GM18909 (cell line): Measurements from ENCODE around the gene YTHDF2.

Source experiments
- ATAC-seq: cut with Tn5 transposase; IDR thresholded peaks from one replicate; pipeline ENCODE4 v1.9.1; 2021; ENCODE audit warnings: mild to moderate bottlenecking; ENCODE audit not compliant: unreplicated experiment, poor library complexity

The YTHDF2 gene

DNA sequence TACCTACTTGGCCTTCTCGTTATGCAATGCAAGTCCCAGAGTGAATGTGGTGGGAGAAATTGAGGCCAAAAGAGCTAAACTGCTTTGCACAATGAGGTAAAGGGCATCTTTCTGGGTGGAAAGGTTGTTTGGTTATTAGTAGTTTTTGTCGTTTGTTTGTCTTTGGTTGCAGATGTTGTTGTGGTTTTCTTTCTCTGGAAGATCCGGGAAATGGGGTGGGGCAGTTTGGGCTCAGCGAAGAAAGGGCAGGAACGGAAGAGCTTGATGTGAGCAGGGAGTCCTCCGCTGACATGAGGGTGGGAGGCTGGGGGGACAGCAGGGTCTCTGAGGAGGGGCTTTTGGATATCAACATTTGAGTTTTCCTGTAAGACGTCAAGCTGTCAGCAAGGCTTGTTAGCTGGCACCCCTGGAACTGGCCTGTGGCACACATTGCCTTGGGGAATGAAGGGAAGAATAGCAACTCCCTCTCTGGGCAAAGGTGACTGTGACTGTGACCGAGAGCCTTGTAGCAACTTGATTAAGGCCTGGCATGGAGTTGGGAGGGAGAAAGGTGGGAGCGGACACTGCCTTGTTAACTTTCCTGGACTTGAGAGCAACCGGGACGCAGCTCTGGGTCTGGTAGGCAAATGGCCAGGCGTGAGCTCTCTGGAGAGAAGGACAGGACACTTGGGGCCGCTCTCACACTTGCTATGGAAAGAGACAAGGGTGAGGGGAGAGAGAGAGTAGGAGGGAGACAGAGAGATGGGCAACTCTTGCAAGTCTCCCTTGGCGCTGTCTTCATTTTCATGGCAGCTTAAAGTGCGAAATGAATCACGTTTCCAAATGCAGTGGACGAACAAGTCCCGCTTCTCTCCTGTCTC lies 59.8 kb downstream of the YTHDF2 start:
- no peak for ATAC-seq

DNA sequence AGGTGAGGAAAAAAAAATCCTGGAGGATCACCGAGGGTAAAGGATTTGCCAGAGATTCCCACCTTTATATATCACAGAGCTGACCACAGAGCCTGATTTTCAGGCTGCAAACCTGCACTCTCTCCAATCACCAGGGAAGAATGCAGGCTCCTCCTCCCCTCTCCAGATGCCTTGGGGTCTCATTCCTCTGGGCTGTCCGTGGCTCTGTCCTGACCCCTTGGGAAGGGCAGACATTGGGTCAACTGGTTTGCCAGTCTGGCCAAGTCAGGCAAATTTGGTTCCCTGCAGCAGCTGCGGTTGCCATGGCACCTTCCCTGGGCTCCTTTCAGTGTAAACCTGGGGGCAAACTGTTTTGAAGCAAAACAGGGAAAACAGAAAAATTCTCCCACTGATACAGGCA lies 63.6 kb downstream of the YTHDF2 start:
- ATAC-seq, result no peak

DNA sequence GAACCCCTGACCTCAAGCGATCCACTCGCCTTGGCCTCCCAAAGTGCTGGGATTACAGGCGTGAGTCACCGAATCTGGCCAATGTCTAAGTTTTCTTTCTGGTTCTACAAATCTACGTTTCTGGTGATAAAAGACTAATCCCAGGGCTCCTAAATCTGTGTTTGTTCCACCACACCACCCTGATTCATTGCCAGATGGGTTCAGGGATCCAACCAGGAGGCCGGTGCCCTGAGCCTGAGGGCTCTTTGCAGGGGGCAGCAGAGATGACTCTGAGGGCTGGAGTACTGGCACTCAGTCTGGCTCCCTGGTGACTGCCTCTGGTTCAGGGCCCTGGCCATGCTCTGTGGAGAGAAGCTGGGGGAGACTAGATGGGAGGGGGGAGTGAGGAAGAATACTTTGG lies 64.7 kb downstream of the YTHDF2 start:
- no peak for ATAC-seq

DNA sequence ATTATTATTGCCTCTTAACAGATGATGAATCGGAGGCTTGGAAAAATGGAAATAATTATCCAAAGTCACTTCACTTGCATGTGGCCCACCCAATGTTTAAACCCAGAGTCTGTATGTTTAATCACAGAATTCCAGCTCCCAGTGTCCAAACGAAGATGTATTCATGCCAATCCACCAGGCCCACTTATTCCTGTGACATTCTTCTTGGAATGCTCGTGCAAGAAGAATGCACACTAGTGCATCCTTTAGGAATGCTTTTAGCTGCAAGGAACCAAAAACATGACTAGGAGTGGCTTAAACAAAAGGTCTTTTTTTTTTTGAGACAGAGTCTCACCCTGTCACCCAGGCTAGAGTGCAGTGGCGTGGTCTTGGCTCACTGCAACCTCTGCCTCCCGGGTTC lies 66.3 kb downstream of the YTHDF2 start:
- ATAC-seq, result no peak

DNA sequence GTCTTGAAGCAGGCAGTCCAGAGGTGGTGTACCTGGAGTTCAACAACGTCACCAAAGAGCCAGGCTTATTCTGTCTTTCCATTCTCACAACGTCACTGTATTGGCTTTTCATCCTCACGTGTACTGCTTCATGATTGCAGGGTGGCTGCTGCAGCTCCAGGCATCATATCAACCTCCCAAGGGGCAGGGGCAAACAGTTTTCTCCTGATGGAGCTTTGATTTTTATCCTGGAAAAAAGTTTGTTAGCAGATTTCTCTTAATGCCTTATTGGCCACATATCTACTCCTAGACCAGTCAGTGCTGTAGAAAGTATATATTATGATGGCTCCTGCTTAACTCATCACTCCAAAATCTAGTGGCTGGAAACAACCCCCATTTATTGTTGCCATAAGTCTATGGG lies 66.9 kb downstream of the YTHDF2 start:
- no peak for ATAC-seq

DNA sequence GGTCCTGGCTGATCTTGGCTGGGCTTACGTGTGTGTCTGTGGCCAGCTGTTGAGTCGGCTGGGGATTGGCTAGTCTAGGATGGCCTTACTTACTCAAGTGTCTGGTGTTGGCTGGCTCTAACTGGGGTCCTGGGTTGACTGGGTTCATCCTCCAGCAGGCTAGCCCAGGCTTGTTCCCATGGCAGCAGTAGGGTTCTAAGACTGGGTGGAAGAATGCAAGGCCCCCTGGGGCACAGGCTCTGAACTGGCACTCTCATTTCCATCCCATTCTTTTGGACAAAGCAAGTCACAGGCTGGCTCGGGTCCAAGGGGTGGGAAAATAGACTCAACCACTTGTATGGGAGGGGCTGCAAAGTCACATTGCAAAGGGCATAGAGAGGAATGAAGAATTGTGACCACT lies 67.3 kb downstream of the YTHDF2 start:
- no peak for ATAC-seq

DNA sequence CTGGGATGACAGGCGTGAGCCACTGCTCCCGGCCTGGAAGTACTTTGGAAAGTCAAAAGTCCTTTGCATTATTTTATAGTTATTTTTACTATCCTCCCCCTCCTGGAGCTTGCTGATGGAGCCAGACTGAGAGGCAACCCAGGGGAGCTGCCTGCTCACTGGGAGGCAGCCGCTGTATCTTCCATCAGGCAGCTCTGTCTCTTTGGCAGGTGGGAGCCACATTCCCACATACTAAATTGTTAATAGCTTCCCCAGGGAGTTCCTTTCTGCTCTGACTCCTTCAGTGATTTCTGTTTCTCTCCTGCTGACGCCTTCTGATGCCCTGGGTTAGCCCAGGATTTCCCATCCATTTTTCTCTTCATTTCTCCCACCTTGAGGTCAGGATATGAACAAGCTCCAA lies 70.3 kb downstream of the YTHDF2 start:
- ATAC-seq, result no peak

DNA sequence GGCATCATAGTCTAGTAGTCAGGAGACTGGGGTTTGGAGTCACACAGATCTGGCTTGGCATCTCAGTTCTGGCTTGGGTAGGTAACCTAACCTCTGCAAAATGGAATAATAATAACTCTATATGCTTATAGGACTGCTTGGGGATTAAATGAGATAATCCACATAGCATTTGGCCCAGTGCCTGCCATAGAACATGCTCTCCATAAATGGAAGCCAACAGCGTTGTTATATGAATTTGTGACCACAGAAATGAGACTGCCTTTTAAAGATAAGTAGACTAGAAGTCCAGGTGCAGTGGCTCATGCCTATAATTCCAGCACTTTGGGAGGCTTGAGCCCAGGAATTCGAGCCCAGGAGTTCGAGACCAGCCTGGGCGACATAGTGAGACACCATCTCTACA lies 71.2 kb downstream of the YTHDF2 start:
- no peak for ATAC-seq

DNA sequence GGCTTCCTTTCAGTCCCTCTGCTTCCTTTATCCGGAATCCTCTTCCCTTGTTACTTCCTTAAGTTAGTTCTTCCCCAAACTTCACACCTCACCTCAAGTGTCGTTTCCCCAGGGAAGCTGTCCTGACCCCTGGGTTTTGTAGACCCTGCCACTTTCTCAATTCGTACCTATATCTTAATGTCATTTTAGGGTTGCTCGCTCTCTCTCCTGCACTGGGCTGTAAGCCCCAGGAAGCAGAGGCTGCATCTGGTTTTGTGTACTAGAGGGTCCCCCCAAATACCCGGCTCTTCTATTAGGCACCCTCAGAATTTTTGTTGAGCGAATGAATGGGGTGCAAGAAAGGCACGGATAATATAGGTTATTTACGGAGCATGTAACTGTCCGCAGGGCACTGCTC lies 74.6 kb downstream of the YTHDF2 start:
- ATAC-seq, result no peak

DNA sequence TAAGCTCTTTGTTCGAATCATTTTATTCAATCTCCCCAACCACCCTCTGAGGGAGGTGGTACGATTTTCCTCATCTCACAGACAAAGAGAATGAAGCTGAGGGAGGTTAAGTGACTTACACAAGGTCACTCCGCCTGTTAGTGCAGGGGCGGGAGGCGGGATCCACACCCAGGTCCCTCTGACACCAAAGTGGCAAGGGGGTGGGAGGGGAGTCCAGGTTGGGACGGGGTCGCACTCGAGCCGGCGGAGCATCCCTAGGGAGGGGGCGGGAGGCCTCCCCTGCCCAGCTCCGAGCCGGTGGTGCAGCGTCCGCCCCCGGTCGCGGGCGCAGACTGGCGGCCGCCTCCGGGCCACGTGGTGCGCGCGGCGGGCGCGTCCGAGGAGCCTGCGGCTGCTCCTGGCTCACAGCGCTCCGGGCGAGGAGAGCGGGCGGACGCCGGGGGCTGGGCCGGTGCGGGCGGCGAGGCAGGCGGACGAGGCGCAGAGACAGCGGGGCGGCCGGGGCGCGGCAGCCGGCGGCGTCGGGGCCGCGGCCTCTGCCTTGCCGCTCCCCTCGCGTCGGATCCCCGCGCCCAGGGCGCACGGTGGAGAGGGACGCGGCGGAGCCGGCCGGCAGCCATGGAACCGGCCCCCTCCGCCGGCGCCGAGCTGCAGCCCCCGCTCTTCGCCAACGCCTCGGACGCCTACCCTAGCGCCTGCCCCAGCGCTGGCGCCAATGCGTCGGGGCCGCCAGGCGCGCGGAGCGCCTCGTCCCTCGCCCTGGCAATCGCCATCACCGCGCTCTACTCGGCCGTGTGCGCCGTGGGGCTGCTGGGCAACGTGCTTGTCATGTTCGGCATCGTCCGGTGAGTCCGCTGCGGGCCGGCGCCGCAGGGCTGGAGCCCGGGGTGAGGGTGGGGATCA lies 75.3 kb downstream of the YTHDF2 start, which contains the start of gene OPRD1:
Gene OPRD1 (plus strand): TSS at position 405 of the 903 bp plus-strand sequence. CDS start 214 bp downstream, at position 619.
- ATAC-seq, result no peak

DNA sequence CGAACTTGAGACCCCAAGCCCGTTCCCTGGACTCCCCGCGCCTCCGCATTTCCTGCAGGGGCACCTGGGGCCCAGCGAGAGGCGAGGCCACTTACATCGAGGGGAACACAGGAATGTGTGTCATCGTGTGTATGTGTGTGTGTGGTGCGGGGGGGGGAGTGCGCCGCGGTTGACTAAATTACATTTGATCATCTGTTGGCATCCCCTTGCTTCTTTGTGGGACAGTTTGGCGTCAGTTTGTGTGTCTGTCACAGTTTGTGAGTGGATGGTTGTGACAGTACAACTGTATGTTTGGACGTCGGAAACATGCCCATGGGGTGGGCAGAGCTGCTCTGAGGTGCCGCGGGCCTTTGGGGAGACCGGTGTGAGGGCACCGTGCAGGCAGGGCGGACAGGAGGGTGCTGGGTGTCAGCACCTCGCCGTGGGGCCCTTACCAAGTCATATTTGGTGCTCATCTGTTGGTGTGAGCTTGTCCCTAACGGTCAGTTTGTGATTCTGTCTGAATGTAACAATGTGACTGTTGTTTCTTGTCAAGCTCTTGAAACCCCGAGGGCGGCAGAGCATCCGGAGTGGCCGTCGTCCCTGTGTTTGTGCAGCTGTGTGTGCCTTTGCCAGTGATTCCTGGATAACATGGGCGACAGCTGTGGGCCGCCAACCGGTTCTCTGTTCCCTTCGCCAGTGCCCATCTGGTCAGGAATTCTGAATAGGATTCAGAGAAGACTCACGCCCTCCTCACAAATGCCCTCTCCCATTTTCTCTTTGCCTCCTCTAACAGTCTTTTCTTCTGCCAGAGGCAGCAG lies 76.1 kb downstream of the YTHDF2 start:
- ATAC-seq, result no peak

DNA sequence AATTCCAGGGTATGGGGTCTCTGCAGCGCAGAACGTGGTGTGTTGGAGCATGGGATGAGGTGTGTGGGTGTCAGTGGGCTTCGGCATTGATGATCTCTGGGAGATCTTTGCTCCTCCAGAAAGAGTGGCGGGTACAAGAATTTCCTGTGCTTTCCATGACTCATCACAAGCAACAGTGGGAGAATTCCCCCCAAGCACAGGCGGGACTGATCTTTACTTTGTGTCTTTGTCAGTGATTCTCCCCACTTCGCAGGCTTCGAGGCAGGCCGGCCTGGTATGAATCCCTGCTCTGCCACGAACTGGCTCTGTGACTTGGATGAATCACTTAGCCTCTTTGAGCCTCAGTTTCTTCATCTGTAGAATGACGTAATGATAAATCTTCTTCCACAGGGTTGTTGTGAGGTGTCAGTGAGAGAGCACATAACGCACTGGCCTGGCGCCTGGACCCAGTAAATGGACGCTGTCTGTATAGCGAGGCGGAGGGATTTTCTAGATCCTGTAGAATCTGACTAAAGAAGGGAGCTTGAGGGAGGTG lies 77.3 kb downstream of the YTHDF2 start:
- no peak for ATAC-seq

DNA sequence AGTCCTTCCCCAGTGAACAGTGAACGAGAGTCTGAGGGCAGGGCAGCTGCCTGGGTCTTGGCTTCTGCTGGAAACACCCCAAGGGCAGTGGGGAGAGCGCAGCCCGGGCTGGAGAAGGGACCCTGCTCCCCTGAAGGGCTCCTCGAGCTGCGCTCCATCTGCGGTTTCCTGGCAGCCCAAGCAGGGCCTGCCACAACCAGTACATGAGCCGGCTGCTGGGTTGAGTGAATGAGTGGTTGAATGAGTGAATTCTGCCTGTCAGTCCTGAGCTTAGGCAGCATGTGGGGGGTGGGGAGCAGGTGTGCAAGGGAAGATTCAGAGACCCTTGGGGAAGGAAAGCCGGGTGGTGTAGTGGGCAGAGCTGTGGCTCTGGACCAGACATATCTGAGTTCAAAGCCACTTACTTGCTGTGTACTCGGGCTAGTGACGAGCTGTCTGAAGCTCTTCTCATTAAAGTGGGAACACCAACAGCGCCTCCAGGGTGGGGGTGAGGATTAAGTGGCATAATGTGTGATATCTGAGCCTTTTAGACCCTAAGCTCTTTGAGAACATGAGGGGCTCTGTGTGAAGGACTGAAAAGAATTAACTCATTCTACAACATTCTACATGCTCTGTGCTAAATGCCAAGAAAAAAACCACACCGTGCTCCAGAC lies 78.9 kb downstream of the YTHDF2 start:
- ATAC-seq, result no peak

DNA sequence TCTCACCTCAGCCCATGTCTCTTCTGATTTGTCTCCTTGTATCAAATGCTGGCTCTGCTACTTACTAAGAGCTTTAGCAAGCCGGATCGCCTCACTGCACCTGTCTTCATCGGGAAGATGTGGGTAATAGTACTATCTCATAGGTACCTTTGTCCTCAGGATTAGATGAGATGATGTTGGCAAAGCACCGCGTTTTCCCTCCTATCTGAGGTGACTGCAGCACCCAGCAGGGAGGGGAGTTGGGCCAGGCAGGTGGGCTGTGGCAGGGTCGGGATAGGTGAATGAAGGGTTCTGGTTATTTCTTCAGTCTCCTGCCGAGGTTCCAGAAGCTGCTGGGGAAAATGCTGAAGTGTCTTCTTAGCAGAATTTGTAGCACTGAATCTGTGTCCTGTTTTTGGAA lies 80.4 kb downstream of the YTHDF2 start:
- ATAC-seq, result no peak

DNA sequence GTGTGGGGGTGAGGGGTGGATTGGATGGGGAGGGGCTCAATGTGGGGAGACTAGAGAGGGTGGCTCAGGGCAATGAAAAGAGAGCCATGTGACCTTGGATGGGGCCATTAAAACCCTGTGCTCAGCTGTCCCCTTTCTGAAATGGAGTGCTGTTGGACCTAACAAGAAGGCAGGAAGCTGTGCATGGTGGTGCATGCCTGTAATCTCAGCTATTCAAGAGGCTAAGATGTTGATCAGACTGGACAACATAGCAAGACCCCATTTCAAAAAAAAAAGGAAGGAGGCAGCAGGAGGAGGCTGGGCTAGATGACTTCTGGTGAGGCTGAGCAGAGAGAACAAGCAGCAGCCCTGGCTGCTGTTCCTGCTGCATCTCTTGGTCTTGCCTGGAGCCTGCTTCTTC lies 82.3 kb downstream of the YTHDF2 start:
- no peak for ATAC-seq
